Uterine smooth muscle cell (primary cell): ENCODE measurements around the gene SNX24. TPM values are rescaled to one million over a fixed set of nuclear protein-coding genes. Genes with fewer than 3 reads are reported as not detected.

Experiments used
- total RNA-seq: library from RNA; depleted of rRNA; stranded (reverse); fragments of >200 nt; gene quantifications from 2 replicates; pipeline ENCODE4 v1.2.3, GENCODE V29; 2014

The SNX24 gene, protein sequence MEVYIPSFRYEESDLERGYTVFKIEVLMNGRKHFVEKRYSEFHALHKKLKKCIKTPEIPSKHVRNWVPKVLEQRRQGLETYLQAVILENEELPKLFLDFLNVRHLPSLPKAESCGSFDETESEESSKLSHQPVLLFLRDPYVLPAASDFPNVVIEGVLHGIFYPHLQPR
- 21.0 and 32.9 TPM in 2 replicates for total RNA-seq

DNA sequence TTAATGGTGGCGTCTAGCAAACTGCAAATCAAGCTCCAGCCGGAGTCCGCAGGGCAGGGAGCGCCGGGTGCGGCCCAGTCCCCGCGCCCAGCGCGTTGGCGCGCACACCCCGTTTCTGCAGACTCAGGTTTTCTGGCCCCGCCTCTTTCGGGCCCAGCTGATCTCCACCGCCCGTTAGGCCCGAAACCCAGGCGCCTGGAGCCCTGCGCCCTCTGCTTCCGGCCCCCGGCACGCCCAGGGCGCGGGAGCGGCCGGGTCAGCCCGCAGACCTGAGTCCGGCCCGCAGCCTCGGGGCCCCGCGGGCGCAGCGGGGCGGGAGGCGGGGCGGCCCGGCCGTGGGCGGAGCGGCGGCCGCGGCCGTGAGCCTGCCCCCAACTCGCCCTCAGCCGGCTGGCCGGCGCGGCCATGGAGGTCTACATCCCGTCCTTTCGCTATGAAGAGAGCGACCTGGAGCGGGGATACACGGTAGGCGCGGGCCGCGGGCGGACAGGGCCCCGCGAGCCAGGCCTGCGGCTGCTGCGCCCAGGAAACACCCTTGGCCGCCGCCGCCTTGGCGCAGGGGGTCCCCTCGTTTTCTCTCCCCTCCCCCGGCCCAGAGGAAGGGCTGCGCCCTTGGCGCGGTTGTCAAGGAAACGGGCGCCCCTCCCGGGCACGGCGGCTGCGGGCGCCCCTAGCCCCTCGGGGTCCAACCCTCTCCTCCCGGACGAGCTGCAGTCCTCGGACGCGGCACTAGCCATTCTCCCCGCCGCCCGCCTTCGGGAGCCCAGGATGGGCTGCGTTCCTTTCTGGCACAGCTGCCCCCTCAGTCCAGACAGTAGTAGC is at the start of gene SNX24:
Gene SNX24 (plus strand): TSS at position 385 of the 822 bp plus-strand sequence. CDS start 21 bp downstream, at position 406.

DNA sequence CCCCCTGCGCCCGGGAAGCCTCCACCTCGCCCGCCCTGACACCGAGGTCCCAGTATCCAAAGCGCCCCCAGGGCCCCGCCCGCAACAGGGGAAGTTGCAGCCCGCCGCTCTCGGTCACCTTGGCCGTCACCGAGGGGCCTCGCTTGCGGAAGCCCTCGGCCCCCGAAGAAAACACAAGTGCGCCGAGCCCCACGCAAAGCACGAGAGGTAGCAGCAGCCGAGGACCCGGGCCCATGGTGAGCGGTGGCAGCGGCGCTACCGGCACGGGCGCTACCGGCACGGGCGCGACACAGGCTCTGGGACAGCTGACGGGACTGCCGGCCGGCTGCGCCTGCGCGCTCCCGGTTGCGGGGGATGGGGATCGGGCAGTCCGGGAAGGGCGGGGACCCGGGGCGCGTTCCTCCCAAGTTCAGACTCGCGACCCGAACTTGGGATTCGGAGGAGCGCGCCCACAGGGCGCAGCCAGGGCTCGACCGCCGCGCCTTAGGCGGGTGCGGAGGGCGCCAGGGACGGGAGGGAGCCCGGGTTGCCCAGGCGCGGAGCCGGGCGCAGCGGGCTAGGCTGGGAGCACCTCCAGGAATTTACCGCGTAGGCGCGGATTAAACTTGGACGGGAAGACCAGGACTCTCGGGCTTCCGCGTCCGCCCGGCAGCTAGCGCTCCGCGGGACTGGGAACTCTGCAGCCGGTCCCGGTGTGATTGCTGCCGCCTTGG is 191.1 kb downstream of the SNX24 start, which contains the start of gene PPIC:
Gene PPIC (minus strand): TSS at position 335 of the 713 bp plus-strand sequence. CDS start 100 bp downstream, at position 235.

Other genes starting within 250 kb of the SNX24 start
- gene SNX2, start 70.5 kb upstream of the SNX24 start, total RNA-seq: 76.9 and 92.7 TPM in 2 replicates
- gene PPIC, start 191.1 kb downstream of the SNX24 start, total RNA-seq: 20.9 and 66.4 TPM in 2 replicates
- gene PRDM6, start 243.6 kb downstream of the SNX24 start, total RNA-seq: under 0.01 TPM in 2 replicates